ENCODE data around the gene FLT3LG. TPM values are rescaled to one million over a fixed set of nuclear protein-coding genes. Genes with fewer than 3 reads are reported as not detected.

The FLT3LG gene
- total RNA-seq, 1 experiment from 2014 or later = 1.5 TPM

GRCh38 chr19:49491804-49492572 is 18.0 kb downstream of the FLT3LG start:
- ChIA-PET POLR2A (no interaction called here), CTCF (no interaction called here)
- Histone ChIP-seq H3K27ac (ENCODE audit: low read length) (no peak overlapping the region; the same call in 1 of the 2 replicates), H3K4me1 (ENCODE audit: control insufficient read depth, insufficient read depth, low read length) (peaks cover 13% of the 10 kb centered on the region), H3K9me3 (ENCODE audit: control insufficient read depth, insufficient read depth, low read depth, low read length) (no peaks in the 10 kb centered on the region), H3K36me3 (ENCODE audit: control insufficient read depth, insufficient read depth, low read length) (peaks cover 39% of the 10 kb centered on the region), H3K4me3 (ENCODE audit: low read depth in 2 of 2, low read length in 2 of 2) (no peak overlapping the region), H3K27me3 (ENCODE audit: control insufficient read depth, insufficient read depth, low read length) (no peaks in the 10 kb centered on the region)
- no TSS peak for BruUV-seq (replicated peaks)
- in situ Hi-C loops (cut with HindIII; ENCODE audit: low pct_unique_long_range_greater_than_20kb, low sequenced_read_pairs) (no loop called here), intact Hi-C loops (cut with micrococcal nuclease; ENCODE audit: unreplicated experiment) (no loop called here)
- TF ChIP-seq REST (IDR thresholded peaks at IDR 0.05; ENCODE audit: insufficient read depth in 1 of 2, low read depth in 2 of 2, low read length in 1 of 2) (no peak), CTCF (IDR thresholded peaks at IDR 0.05) (no peak), TCF7L2 (IDR thresholded peaks at IDR 0.05; ENCODE audit: low read depth, low read length) (no peak), SIN3A (IDR thresholded peaks at IDR 0.05; ENCODE audit: borderline replicate concordance, insufficient read depth, low read depth, low read length) (no peak)
- DNase-seq (ENCODE audit: low read depth, low spot score) (no peak), ATAC-seq (no peak)

- H3K27ac ChIP-seq (ENCODE audit: low read length) = peak overlapping the region; percentile 51; the same call in 1 of the 2 replicates
- in situ Hi-C loops (cut with HindIII; ENCODE audit: low pct_unique_long_range_greater_than_20kb, low sequenced_read_pairs) = no loop called here
- POLR2A ChIA-PET = no interaction called here
- H3K9me3 ChIP-seq (ENCODE audit: control insufficient read depth, insufficient read depth, low read depth, low read length) = no peaks in the 10 kb centered on the region
- H3K4me3 ChIP-seq (ENCODE audit: low read depth in 2 of 2, low read length in 2 of 2) = no peak overlapping the region
- DNase-seq (ENCODE audit: low read depth, low spot score) (no peak), ATAC-seq (peak; percentile 16)
- intact Hi-C loops (cut with micrococcal nuclease; ENCODE audit: unreplicated experiment) = no loop called here
- peaks cover 17% of the 10 kb centered on the region for H3K4me1 ChIP-seq (ENCODE audit: control insufficient read depth, insufficient read depth, low read length)
- BruUV-seq (replicated peaks) = no TSS peak
- CTCF ChIA-PET = no interaction called here
- TF ChIP-seq REST (IDR thresholded peaks at IDR 0.05; ENCODE audit: insufficient read depth in 1 of 2, low read depth in 2 of 2, low read length in 1 of 2) = no peak; a peak in 1 of 4 replicates
- no peak for TF ChIP-seq TCF7L2 (IDR thresholded peaks at IDR 0.05; ENCODE audit: low read depth, low read length)
- TF ChIP-seq SIN3A (IDR thresholded peaks at IDR 0.05; ENCODE audit: borderline replicate concordance, insufficient read depth, low read depth, low read length) = 0 out of 2 replicates have a peak, but pooled peaks have one; percentile 4
- TF ChIP-seq POLR2AphosphoS5 (IDR thresholded peaks at IDR 0.05; ENCODE audit: low read depth, low read length) = peak; percentile 81
- TF ChIP-seq CTCF (IDR thresholded peaks at IDR 0.05) = no peak
- peaks cover 44% of the 10 kb centered on the region for H3K36me3 ChIP-seq (ENCODE audit: control insufficient read depth, insufficient read depth, low read length)
- no peaks in the 10 kb centered on the region for H3K27me3 ChIP-seq (ENCODE audit: control insufficient read depth, insufficient read depth, low read length)
These were observed 18.8 kb downstream of the FLT3LG start for GRCh38 chr19:49492573-49493405.
